ENCODE data around the gene SLC22A16. TPM values are rescaled to one million over a fixed set of nuclear protein-coding genes. Genes with fewer than 3 reads are reported as not detected.

SLC22A16 gene
- total RNA-seq, 4 donors from 2014 or later: 0.82 to 4.2 (median 0.84) TPM; not detected in 1

DNA sequence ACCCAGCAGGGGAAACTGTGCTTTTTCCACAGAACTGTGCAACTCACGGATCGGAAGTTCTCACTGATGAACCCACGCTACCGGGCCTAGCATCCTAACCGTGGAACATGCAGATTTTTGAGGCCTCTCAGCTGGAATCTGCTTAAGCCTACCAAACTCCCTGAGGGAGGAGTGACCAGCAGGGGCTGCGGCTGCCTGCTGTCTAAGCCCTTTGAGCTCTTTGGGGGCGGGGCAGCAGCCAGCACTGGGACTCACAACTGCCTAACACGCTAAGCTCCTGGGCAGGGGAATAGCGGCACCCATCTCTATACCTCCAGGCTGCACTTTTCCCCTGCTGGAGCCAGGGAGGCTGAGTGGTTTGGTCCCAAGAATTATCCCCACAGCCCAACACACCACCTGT lies 97.9 kb downstream of the SLC22A16 start:
- TF ChIP-seq, protein P1, sequence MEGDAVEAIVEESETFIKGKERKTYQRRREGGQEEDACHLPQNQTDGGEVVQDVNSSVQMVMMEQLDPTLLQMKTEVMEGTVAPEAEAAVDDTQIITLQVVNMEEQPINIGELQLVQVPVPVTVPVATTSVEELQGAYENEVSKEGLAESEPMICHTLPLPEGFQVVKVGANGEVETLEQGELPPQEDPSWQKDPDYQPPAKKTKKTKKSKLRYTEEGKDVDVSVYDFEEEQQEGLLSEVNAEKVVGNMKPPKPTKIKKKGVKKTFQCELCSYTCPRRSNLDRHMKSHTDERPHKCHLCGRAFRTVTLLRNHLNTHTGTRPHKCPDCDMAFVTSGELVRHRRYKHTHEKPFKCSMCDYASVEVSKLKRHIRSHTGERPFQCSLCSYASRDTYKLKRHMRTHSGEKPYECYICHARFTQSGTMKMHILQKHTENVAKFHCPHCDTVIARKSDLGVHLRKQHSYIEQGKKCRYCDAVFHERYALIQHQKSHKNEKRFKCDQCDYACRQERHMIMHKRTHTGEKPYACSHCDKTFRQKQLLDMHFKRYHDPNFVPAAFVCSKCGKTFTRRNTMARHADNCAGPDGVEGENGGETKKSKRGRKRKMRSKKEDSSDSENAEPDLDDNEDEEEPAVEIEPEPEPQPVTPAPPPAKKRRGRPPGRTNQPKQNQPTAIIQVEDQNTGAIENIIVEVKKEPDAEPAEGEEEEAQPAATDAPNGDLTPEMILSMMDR (IDR thresholded peaks at IDR 0.05): no peak
- ATAC-seq (ENCODE audit: low FRiP score): no peak
- DNase-seq (ENCODE audit: low spot score): no peak

Other genes starting within 250 kb of the SLC22A16 start
- gene METTL24, start 118.3 kb downstream of the SLC22A16 start, total RNA-seq: 1 to 10 TPM; 2.4 to 6.9 (median 2.7) TPM
- gene DDO, start 61.0 kb downstream of the SLC22A16 start, total RNA-seq: 1 to 10 TPM; 2.4 to 7.6 (median 2.6) TPM

Measured in omental fat pad (tissue), 4 donors.